ENCODE measurements around the gene CD200.
"Not testable (repeated sequence)": the region's sequence is repeated elsewhere in the genome, so short reads cannot be mapped to it uniquely, and the experiment has no call there.

CD200 gene

DNA sequence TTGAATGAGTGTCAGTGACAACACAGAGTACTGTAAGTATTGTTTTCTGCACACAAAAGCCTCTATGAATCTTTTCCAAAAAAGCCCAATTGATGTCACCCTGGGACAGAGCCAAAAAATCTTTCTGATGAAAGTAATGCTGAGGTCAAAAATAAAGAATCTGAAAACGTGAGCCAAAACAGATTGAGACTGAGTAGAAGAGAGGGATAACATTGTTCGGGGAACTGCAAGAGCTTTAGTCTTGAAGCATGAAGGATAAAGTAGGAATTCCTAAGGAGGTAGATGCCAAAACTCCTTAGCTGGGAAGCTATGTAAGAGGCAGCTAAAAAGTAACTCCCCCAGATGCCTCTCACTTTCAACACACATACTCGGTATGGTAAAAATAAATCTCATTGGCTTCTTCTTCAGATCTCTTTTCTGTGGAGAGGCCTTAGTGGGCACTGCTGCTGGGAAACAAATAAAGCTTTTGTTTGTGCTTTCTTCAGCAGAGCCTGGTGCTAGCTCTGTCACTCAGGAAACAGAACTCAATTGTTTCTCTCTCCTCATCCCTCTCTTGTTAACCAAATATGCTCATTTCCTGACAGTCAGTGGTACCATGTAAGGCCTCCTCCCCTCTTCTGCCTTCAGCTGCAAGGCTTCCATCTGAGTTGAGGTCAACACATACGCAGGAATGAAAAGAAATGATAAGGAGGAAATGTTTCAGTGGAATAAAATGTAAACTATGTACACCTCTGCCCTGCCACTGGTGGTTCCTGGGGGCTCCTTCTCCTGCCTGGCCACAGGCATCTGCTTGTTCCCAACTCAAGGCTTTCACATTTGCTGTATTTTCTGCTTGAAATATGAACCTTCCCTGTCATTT is 58.1 kb downstream of the CD200 start:
- peak; percentile 97 for DNase-seq (ENCODE audit: low read depth)

DNA sequence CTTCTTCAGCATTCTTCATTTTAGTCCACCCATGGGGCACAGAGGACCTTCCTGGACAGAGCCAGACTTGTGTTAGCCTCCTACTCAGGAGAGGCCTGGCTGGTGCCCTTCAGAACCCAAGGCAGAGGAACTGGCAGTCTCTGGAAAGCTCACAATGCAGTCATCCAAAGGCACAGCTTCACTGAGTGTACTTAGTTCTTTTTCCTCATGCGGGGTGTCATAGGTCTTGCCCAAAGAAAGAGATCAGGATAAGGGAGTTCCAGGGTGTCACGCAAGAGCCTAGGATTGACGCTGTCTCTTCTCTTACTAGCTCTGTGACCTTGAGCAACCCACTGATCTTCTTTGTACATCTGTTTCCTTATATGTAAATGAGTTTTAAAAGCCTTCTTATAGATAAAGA is 58.7 kb downstream of the CD200 start:
- no peak for DNase-seq (ENCODE audit: low read depth)

DNA sequence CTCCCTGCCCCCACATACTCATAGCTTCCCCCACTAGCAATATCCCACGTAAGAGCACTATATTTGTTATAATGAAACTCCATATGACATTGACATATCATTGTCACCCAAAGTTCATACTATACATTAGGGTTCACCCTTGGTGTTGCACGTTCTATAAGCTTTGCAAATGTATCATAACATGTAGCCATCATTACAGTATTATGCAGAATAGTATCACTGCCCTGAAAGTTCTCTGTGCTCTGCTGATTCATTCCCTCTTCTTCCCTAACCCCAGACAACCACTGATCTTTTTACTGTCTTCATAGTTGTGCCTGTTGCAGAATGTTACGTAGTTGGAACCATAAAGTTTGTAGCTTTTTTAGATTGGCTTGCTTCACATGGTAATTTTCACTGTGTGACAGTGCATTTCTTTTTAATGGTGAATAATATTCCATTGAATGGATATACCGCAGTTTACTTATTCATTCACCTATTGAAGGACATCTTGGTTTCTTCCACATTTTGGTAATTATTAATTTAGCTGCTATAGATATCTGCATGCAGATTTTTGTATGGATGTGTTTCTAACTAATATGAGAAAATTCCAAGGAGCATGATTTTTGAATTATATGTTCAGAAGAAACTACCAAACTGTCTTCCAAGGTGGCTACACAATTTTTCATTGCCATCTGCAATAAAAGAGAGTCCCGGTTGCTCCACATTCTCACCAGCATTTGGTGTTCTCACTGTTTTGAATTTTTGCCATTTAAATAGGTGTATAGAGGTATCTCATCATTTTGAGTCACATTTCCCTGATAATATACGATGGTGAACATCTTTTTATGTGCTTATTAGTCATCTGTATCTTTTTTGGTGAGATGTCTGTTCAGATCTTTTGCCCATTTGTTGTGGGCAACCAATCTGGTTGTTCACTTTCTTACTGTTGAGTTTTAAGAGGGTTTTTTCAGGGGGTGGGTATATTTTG is 59.7 kb downstream of the CD200 start:
- DNase-seq (ENCODE audit: low read depth): no peak

DNA sequence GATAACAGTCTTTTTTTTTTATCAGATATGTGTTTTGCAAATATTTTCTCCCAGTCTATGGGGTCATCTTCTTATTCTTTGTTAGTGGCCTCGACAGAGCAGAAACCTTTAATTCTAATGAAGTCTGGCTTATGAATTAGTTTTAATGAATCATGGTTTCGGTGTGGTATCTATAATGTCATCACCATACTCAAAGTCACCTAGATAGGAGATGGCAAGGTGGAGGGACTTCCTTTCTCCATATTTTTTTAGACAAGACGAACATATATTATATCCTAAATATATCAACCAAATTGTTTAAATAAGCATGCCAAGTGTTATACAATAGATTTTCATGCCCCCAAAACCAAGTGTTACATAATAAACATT is 60.4 kb downstream of the CD200 start:
- no peak for DNase-seq (ENCODE audit: low read depth)

DNA sequence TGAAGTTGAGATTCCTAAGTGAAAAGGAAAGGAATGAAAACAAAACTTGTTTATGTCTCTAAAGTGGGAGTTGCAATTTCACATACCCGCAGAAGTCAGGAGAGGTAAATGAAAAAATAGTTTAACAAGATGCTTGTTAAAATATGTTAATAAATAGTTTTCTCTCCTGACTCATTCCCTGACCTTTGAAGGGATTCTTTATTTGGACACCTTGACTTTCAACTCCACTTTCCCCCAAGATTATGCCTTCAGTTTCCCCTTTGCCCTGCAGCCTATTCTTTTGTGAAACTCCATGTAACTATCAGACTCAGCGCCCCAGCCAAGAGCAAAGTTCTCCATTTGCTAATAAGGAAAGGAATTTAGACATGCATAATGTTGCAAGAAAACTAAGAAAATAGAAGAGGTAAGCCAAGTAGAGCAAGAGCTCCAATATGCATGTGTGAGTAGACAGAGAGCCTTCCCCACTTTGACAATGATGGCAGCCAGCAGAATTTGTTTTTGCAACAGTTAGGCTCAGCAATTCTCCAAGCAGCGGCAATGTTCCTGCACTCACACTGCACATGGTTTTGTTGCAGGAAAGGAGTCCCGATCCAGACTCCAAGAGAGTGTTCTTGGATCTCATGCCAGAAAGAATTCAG is 61.2 kb downstream of the CD200 start:
- no peak for DNase-seq (ENCODE audit: low read depth)

DNA sequence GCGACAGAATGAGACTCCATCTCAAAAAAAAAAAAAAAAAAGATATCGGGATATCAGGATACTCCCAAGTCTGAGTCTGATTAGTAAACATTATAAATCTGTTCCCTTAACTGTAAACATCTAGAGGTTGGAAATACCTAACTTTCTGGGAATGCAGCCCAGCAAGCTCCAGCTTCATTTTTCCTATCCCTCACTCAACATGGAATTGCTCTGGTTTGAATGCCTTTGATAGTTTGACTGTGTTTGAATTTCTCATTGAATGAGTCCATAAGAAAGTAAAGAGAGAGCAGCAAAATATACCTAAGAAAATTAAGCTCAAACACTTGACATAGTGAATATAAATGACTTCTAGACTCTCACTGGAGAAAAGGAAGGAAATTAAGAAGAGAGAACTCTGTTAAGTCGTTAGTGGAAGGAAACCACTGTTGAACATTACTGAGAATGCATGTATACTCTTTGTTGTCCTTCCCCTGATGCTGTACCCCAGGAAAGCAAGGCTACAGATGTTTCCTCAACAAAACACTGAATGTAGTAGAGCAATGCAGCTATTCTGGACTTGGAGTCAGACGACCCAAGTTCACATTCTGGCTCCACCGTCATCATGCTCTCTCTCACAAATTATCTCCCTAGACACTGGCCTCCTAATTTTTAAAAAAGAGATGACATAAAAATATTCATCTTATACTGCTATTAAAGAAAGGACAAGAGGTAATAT is 62.4 kb downstream of the CD200 start:
- no peak for DNase-seq (ENCODE audit: low read depth)

DNA sequence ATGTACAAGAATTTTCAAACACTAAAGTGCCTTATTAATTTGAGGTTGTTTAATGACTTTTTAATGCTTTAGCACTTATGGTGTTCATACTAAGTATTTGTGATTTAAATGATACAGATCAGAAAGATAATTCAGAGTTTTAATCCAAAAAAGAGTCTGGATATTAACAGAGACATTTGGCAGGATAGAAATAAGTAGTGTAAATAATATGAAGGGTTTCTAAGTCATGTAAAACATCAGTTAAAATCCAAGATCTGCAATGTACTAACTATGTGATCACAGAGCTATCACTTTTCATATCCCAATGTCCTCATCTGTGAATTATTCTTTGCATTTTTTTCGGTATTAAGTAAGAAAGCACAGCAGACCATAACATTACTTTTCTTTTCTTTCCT is 62.9 kb downstream of the CD200 start:
- DNase-seq (ENCODE audit: low read depth): no peak

DNA sequence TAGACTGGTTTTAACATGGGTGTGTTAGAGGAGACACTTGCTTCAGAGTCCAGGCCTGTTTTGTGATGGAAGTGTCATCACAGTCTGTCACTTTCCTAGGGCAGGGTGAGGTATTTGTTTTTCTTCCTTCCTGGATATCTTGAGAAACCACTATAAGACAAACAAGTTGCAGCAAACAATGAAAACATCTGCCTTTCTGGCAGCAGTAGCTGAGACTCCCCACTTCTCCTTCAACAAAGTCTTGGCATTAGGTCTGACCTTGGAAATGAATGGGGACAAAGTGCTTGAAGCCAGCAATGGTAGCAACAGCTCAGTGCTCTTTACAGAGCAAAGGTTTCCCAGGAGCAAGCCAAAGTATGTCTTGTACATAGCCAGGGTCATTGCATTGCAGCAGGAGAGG is 64.6 kb downstream of the CD200 start:
- DNase-seq (ENCODE audit: low read depth): no peak

DNA sequence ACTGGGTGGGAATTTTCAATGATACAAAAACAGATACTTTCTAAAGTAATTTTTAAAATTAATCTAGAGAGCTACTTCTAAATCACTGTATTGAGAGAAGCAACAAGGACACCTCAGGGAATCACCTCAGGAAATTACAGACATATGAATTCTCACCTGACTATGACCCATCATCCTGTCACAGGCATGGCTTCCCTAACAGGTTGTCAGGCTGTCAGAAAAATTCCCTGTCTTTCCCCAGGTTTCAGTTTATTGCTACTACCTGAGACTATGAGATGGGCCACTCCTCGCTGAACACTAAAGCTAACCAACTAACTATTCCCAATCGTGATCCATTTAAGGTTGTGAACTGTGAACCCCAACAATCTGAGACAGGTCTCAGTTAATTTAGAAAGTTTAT is 66.1 kb downstream of the CD200 start:
- DNase-seq (ENCODE audit: low read depth): no peak

DNA sequence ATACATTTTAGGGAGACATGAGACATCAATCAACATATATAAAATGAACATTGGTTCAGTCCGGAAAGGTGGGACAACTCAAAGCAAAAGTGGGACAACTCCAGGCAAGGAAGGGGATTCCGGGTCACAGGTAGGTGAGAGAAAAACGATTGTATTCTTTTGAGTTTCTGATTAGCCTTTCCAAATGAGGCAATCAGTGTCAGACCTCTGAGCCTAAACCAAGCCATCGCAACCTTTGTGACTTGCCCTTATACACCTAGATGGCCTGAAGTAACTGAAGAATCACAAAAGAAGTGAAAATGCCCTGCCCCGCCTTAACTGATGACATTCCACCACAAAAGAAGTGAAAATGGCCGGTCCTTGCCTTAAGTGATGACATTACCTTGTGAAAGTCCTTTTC is 66.6 kb downstream of the CD200 start:
- DNase-seq (ENCODE audit: low read depth): not testable (repeated sequence)

DNA sequence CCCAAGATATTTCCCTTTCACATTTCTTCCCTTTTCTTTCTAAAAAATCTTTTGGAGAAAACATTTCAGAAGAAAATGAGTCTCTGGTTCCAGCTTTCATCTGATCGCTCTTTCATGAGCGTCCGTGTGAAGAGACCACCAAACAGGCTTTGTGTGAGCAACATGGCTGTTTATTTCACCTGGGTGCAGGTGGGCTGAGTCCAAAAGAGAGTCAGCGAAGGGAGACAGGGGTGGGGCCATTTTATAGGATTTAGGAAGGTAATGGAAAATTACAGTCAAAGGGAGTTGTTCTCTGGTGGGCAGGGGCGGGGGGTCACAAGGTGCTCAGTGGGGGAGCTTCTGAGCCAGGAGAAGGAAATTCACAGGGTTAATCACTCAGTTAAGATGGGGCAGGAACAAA is 67.4 kb downstream of the CD200 start:
- not testable (repeated sequence) for DNase-seq (ENCODE audit: low read depth)

DNA sequence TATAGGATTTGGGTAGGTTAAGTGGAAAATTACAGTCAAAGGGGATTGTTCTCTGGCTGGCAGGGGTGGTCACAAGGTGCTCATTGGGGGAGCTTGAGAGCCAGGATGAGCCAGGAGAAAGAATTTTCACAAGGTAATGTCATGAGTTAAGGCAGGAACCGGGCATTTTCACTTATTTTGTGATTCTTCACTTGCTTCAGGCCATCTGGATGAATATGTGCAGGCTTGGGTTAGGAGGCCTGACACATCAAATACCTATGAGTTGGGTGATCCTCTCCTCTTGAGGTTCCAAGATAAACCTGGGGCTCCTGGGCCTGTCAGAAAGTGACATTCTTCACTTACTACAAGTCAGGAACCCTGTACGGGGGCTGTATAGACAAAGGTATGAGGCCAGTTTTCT is 68.7 kb downstream of the CD200 start:
- no peak for DNase-seq (ENCODE audit: low read depth)

DNA sequence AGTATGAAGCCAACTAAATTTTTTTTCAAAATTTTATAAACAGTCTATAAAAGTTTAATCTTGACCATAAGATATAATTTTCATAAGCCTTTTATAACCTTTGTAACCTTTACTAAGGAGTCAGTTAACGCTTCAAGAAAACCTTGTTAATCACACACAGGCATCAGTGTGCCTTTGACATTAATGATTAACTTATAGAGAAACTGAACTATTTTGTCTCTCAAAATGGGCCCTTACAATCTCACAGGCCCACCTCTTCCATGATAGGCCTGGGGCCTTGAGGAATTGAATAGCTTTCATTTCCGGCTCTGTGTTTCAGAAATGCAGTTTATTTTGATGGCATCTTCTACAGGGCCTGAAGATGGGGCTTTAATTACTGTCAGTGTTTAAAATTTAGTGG is 70.1 kb downstream of the CD200 start:
- no peak for DNase-seq (ENCODE audit: low read depth)

DNA sequence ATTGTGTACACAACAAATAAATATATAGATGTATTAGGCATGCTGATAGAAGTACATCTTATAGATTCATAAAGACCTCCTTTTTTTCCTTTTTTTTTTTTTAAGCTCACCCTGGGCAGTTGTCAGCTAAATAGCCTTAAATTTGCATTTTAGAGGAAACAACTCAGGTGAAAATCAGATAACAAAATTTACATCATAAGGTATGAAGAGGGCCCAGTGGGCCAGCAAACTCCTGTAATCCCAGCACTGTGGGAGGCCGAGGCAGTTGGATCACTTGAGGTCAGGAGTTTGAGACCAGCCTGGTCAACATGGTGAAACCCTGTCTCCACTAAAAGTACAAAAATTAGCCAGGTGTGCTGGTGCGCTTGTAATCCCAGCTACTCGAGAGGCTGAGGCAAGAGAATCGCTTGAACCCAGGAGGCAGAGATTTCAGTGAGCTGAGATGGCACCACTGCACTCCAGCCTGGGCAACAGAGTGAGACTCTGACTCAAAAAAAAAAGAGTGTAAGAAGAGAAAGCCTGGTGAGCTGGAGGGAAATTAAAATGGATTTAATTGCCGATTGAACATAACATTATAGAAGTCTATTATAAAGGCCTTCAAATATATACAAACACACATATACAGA is 72.1 kb downstream of the CD200 start:
- DNase-seq (ENCODE audit: low read depth): not testable (repeated sequence)

DNA sequence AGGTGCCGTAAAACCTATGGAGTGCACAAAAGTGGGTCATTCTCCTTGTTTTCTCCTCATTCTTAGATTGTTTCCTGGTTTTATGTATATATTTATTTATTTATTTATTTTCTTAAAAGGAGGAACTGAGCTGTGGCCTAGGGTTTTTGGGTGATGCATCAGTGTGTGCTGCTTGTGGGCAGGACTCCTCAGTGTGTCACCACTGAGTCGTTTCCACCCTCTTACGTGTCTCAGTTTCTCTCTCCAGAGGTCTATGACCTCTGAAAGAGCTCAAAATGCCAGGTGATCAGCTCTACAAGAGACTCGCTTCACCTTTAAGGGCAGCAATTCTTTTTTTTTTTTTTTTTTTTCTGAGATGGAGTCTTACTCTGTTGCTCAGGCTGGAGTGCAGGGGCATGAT is 72.9 kb downstream of the CD200 start:
- DNase-seq (ENCODE audit: low read depth): no peak

DNA sequence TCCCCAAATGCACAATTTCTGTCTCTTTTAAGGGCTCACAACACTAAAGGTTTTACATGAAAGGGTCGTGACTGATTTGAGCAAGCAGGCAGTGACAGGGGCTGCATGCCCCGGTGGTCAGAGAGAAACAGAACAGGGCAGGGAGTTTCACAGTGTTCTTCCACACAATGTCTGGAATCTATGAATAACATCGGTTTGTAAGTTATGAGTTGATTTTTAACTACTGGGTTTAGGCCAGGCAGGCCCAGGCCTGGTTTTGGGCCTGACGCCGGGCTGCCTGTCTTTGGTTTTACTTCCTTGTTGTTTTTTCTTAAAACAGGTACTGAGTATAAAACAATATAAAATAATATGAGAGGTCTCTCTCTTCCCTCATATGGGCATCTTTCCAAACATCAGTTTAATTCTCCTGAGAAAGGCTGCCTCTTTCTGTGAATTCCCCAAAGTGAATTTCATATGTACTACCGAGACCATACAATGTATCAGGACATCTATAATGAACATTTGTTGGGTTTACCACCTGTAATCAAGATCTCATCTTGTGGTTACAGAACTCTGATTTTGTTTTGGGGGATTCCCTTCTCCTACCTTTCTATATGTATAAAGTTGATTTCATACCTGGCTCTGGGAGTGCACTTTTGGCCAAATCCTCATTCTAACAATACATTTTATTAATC is 74.4 kb downstream of the CD200 start:
- DNase-seq (ENCODE audit: low read depth): no peak

DNA sequence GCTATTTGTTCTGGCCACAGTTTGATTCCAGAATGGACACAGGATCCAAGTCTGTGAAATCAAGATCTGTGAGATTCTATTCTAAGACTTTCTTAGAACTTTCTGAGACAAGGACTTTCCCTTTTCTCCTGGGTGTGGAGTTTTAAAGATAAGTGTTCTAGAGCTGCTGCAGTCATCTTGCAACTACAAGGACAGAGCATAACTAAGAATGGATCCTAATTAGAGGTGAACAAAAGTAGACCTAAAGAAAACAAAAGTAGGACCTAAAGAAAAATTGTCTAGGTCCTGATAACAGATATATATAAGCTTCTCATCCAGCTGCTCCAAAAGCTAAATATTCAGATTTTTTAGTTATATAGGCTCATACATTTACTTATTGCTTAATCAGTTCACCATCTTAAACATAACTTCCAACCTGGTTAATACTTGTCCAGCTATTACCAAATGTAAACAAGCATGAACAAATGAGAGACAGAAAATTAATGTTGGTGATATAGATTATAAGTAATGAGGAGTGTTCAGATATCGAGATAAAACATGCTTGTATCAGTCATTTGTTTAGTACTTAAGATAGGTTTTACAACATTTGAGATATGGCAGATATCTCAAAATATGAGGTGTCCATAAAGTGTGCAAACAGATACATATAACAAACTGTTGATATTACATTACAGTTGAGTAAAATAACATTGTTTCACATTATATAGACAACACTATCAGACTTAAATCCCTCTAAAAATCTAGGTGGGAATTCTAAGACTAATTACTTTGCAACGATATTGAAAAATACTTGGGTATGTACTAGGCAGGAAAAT is 75.1 kb downstream of the CD200 start:
- DNase-seq (ENCODE audit: low read depth): no peak

DNA sequence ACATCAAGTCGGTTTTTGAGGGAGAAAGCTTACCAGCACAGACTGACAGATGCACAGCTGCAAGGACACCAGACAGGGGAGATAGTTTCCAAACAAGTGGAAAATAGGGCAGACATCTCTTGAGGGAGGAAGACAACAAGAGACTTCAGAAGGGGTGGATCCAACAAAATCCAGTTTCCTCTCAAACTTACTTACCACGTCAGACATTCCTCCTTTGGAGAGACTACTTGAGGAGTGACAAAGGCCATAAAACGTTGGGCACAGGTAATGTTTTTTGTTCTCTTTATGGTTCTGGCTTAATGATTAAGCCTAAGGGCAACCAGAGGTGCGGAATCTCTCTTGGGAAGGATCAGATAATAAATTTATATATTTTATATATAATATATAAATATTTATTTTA is 76.1 kb downstream of the CD200 start:
- DNase-seq (ENCODE audit: low read depth): no peak

DNA sequence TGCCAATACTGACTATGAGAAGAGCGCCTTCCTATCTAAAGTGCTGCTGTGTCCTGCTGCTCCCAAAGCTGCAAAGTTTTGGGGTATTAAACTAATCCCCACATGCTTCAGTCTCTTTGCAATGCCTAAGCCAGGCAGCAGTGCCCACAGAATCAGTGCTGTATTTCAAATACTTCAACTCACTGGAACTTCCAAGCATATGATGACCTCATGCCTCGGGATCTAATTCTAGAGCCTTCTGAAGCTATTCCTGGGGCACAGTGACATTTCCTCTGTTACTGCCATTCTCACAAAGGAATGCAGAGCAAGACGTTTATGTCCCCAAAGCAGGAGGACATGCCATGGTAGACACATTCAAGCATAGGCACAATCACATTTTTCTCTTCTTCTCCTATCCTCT is 78.5 kb downstream of the CD200 start:
- DNase-seq (ENCODE audit: low read depth): no peak

Measured in non-pigmented ciliary epithelial cell (primary cell).